HCT116 (cell line): ENCODE measurements around the gene GTF3C1. TPM values are rescaled to one million over a fixed set of nuclear protein-coding genes. Genes with fewer than 3 reads are reported as not detected.

Experiments used
- ATAC-seq: fragments of 200-7000 bp; cut with Tn5 transposase; 2 replicates; pipeline ENCODE4 v1.9.1; 2020; ENCODE audit warnings: mild to moderate bottlenecking, moderate library complexity
- BruUV-seq: library from RNA; stranded (reverse); fragments of 400-500 nt; replicated peaks from 2 replicates; lab custom pipeline; 2021; lab: Mats Ljungman, UMichigan
- CTCF ChIA-PET: fragments of 300-600 bp; sonication (Branson Sonifier 250); formaldehyde crosslinking; loops from one replicate; lab custom pipeline; 2021; ENCODE audit warnings: antibody characterized with exemption; lab: Charles Lee
- POLR2A ChIA-PET: fragments of 300-600, 350-600 bp; sonication (Branson Sonifier 250); formaldehyde crosslinking; loops from one replicate; lab custom pipeline; 2021; ENCODE audit warnings: antibody characterized with exemption; lab: Charles Lee
- RAD21 ChIA-PET, 2 experiments: fragments of 300-600 bp; sonication (Branson Sonifier 250); formaldehyde crosslinking; loops; one replicate each; lab custom pipeline; 2023; ENCODE audit warnings: low total read pairs in 2 of 2; ENCODE audit not compliant: uncharacterized antibody in 2 of 2, unreplicated experiment in 2 of 2, low non-redundant PET in 1 of 2; lab: Charles Lee
- DNase-seq: peaks from one replicate; pipeline ENCODE4 v3.0.0-alpha.2; 2010; ENCODE audit warnings: low read depth, low spot score
- H2AFZ ChIP-seq: fragments of 200-600 bp; shearing (Covaris generic), sonication (generic); 2 replicates; pipeline ENCODE4 v1.6.1; 2017; ENCODE audit warnings: low read depth, mixed run types, mixed read lengths, antibody characterized with exemption, low read length; ENCODE audit not compliant: poor library complexity, severe bottlenecking
- H3K27ac ChIP-seq: 2 replicates; pipeline ENCODE4 v1.5.1; 2012; ENCODE audit warnings: low read depth, low read length
- H3K27me3 ChIP-seq: fragments of 200-600 bp; sonication (generic); 2 replicates; pipeline ENCODE4 v1.6.1; 2016; ENCODE audit warnings: mixed run types, low read length, mixed read lengths; ENCODE audit not compliant: insufficient read depth
- H3K36me3 ChIP-seq, 2 experiments: fragments of 200-500 bp in 1 of 2; fragments of 200-600 bp in 1 of 2; sonication (Bioruptor generic) in 1 of 2; sonication (generic) in 1 of 2; 2 replicates each; pipeline versions ENCODE4 v1.5.1 to v1.6.1; 2014 to 2016; ENCODE audit warnings: low read length in 2 of 2, inconsistent platforms in 1 of 2, mixed read lengths in 1 of 2, mixed run types in 1 of 2; ENCODE audit not compliant: insufficient read depth in 2 of 2, control insufficient read depth in 1 of 2
- H3K4me1 ChIP-seq, 2 experiments: fragments of 200-600 bp in 1 of 2; sonication (generic) in 1 of 2; 2 replicates each; pipeline versions ENCODE4 v1.5.1 to v1.6.1; 2012 to 2017; ENCODE audit warnings: low read length in 2 of 2, inconsistent platforms in 1 of 2, mild to moderate bottlenecking in 1 of 2, mixed read lengths in 1 of 2, mixed run types in 1 of 2, moderate library complexity in 1 of 2; ENCODE audit not compliant: insufficient read depth in 2 of 2, control insufficient read depth in 1 of 2
- H3K4me2 ChIP-seq: fragments of 200-600 bp; sonication (generic); 2 replicates; pipeline ENCODE4 v1.6.1; 2017; ENCODE audit warnings: mixed run types, low read length, mixed read lengths
- H3K4me3 ChIP-seq, 2 experiments: fragments of 200-600 bp in 1 of 2; sonication (generic) in 1 of 2; replicated peaks in 1 of 2; 2 replicates each; pipeline ENCODE4 v1.5.1; 2011 to 2016; ENCODE audit warnings: low read length in 2 of 2, control low read depth in 1 of 2, low read depth in 1 of 2, mild to moderate bottlenecking in 1 of 2, mixed read lengths in 1 of 2, mixed run types in 1 of 2
- H3K79me2 ChIP-seq: fragments of 200-600 bp; sonication (generic); 2 replicates; pipeline ENCODE4 v1.6.1; 2017; ENCODE audit warnings: mild to moderate bottlenecking, mixed run types, low read length, moderate library complexity, mixed read lengths; ENCODE audit not compliant: insufficient read depth
- H3K9ac ChIP-seq: fragments of 200-600 bp; sonication (generic); 2 replicates; pipeline ENCODE4 v1.6.1; 2016; ENCODE audit warnings: low read length, mixed read lengths
- H3K9me2 ChIP-seq: fragments of 200-600 bp; sonication (generic), shearing (Covaris generic); 2 replicates; pipeline ENCODE4 v1.6.1; 2017; ENCODE audit warnings: mixed run types, mild to moderate bottlenecking, moderate library complexity; ENCODE audit not compliant: insufficient read depth
- H3K9me3 ChIP-seq, 2 experiments: fragments of 200-500 bp in 1 of 2; fragments of 200-600 bp in 1 of 2; sonication (Bioruptor generic) in 1 of 2; sonication (generic) in 1 of 2; 2 replicates each; pipeline ENCODE4 v1.6.1; 2014 to 2017; ENCODE audit warnings: low read length in 2 of 2, mixed read lengths in 2 of 2, inconsistent platforms in 1 of 2, low read depth in 1 of 2, mild to moderate bottlenecking in 1 of 2, mixed run types in 1 of 2, moderate library complexity in 1 of 2; ENCODE audit not compliant: control insufficient read depth in 1 of 2, insufficient read depth in 1 of 2
- H4K20me1 ChIP-seq: fragments of 200-600 bp; sonication (generic), shearing (Covaris generic); 2 replicates; pipeline ENCODE4 v1.6.1; 2017; ENCODE audit warnings: mixed run types, mild to moderate bottlenecking, moderate library complexity; ENCODE audit not compliant: insufficient read depth
- EGR1 ChIP-seq: IDR thresholded peaks from 2 replicates; pipeline ENCODE4 v1.6.1; 2012; ENCODE audit warnings: low read depth
- EZH2phosphoT487 ChIP-seq: fragments of 200-600 bp; IDR thresholded peaks from 2 replicates; pipeline ENCODE4 v1.6.1; 2018; ENCODE audit warnings: antibody characterized with exemption, borderline replicate concordance
- POLR2A ChIP-seq: IDR thresholded peaks from 2 replicates; pipeline ENCODE4 v1.7.0; 2011; ENCODE audit warnings: borderline replicate concordance; ENCODE audit not compliant: insufficient read depth, insufficient read length; ENCODE audit errors: extremely low read depth
- POLR2AphosphoS5 ChIP-seq: IDR thresholded peaks from 2 replicates; pipeline ENCODE4 v1.6.1; 2011; ENCODE audit warnings: mild to moderate bottlenecking, low read depth, low read length, moderate library complexity
- RAD21 ChIP-seq: IDR thresholded peaks from 2 replicates; pipeline ENCODE4 v1.6.1; 2012; ENCODE audit warnings: low read depth, mild to moderate bottlenecking
- YY1 ChIP-seq: IDR thresholded peaks from 2 replicates; pipeline ENCODE4 v1.6.1; 2011; ENCODE audit warnings: low read length, low read depth, moderate library complexity, mild to moderate bottlenecking; ENCODE audit not compliant: insufficient replicate concordance; ENCODE audit errors: extremely low read depth
- intact Hi-C: fragments of 100-400 bp; cut with micrococcal nuclease; formaldehyde crosslinking; loops from 2 replicates; pipeline ENCODE4 v1.10.0; 2022
- total RNA-seq: library from RNA; stranded (reverse); gene quantifications from one replicate; pipeline ENCODE4 v1.2.1, GENCODE V29; 2021; ENCODE audit not compliant: unreplicated experiment
- TF ChIP-seq, protein P1 (sequence below): IDR thresholded peaks from 2 replicates; pipeline ENCODE4 v1.6.1; 2012; ENCODE audit warnings: low read depth
- TF ChIP-seq, protein P2 (sequence below): IDR thresholded peaks from 2 replicates; pipeline ENCODE4 v1.6.1; 2012
- TF ChIP-seq, protein P3 (sequence below), 3 experiments: fragments of 200-600 bp in 1 of 3; sonication (generic) in 1 of 3; IDR thresholded peaks in 2 of 3; conservative IDR thresholded peaks in 1 of 3; 2 replicates each; pipeline ENCODE4 v1.5.1; 2012 to 2017; ENCODE audit warnings: low read depth in 2 of 3, low read length in 2 of 3, antibody characterized with exemption in 1 of 3, borderline replicate concordance in 1 of 3, control low read depth in 1 of 3, mild to moderate bottlenecking in 1 of 3, mixed read lengths in 1 of 3, mixed run types in 1 of 3, moderate library complexity in 1 of 3; ENCODE audit not compliant: insufficient read depth in 1 of 3
- TF ChIP-seq, protein P4 (sequence below): IDR thresholded peaks from 2 replicates; pipeline ENCODE4 v1.6.1; 2011; ENCODE audit warnings: mild to moderate bottlenecking, low read length, moderate library complexity; ENCODE audit not compliant: insufficient replicate concordance; ENCODE audit errors: extremely low read depth

The GTF3C1 gene
- total RNA-seq, 1 experiment from 2014 or later, result 97.5 TPM

DNA sequence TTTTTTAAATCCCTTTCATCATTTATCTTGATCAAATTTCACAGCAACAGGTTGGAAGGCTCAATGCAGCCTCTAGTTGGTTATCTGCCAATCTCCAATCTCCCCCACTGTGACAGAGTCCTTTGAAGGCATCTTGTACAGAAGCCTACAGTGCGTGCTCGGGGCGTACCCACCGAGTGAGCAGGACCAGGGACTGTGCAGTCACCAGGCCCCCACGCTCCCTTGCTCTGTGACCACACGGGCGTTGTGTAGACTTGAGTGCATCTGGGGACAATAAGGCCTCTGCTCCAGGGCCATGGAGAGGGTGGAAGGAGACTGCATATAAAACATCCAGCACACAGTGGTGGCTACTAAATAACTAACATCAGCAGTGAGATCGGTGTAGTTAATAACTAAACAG, 63.4 kb downstream of the GTF3C1 start:
- DNase-seq, result no peak
- Histone ChIP-seq H3K9me2 (no peaks in the 10 kb centered on the region), H3K79me2 (no peaks in the 10 kb centered on the region), H3K36me3 (peaks cover 50 to 67% of the 10 kb centered on the region in 2 experiments), H3K27ac (no peak overlapping the region), H3K4me3 (no peak overlapping the region), H3K4me2 (no peak overlapping the region), H3K9me3 (no peaks in the 10 kb centered on the region), H3K9ac (no peak overlapping the region), H3K27me3 (no peaks in the 10 kb centered on the region), H4K20me1 (no peaks in the 10 kb centered on the region), H2AFZ (no peak overlapping the region), H3K4me1 (no peaks in the 10 kb centered on the region)
- TF ChIP-seq EZH2phosphoT487 (no peak), EGR1 (no peak), POLR2AphosphoS5 (no peak), RAD21 (no peak)
- TF ChIP-seq, protein P1, sequence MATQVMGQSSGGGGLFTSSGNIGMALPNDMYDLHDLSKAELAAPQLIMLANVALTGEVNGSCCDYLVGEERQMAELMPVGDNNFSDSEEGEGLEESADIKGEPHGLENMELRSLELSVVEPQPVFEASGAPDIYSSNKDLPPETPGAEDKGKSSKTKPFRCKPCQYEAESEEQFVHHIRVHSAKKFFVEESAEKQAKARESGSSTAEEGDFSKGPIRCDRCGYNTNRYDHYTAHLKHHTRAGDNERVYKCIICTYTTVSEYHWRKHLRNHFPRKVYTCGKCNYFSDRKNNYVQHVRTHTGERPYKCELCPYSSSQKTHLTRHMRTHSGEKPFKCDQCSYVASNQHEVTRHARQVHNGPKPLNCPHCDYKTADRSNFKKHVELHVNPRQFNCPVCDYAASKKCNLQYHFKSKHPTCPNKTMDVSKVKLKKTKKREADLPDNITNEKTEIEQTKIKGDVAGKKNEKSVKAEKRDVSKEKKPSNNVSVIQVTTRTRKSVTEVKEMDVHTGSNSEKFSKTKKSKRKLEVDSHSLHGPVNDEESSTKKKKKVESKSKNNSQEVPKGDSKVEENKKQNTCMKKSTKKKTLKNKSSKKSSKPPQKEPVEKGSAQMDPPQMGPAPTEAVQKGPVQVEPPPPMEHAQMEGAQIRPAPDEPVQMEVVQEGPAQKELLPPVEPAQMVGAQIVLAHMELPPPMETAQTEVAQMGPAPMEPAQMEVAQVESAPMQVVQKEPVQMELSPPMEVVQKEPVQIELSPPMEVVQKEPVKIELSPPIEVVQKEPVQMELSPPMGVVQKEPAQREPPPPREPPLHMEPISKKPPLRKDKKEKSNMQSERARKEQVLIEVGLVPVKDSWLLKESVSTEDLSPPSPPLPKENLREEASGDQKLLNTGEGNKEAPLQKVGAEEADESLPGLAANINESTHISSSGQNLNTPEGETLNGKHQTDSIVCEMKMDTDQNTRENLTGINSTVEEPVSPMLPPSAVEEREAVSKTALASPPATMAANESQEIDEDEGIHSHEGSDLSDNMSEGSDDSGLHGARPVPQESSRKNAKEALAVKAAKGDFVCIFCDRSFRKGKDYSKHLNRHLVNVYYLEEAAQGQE, result no peak
- ATAC-seq, result no peak
- ChIA-PET POLR2A (no interaction called here), RAD21 (no interaction called here), CTCF (no interaction called here)
- no TSS peak for BruUV-seq
- intact Hi-C loops, result no loop called here

DNA sequence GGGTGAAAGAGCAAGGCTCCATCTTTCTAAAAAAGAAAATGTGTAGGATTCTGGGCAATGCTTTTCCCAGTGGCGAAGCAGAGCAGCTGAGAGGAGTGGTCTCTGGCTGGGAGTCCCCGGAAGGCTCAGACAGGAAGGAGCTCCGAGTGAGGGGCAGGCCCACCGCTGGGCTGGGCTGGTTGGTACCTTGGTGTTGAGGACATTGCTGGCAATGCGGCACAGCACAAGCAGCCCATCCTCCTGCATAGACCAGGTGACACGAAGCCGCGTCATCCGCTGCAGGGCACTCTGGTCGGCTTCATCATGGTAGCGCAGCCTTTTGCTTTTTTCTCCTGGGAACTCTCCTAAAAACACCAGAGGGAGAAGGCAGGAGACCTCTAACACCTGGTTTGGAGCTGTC, 63.9 kb downstream of the GTF3C1 start:
- intact Hi-C loops, result no loop called here
- Histone ChIP-seq H3K27me3 (no peaks in the 10 kb centered on the region), H3K4me1 (no peaks in the 10 kb centered on the region), H3K9ac (no peak overlapping the region), H3K4me2 (no peak overlapping the region), H2AFZ (no peak overlapping the region), H3K9me2 (no peaks in the 10 kb centered on the region), H4K20me1 (no peaks in the 10 kb centered on the region), H3K9me3 (no peaks in the 10 kb centered on the region), H3K27ac (no peak overlapping the region), H3K79me2 (no peaks in the 10 kb centered on the region), H3K4me3 (no peak overlapping the region), H3K36me3 (peaks cover 55 to 70% of the 10 kb centered on the region in 2 experiments)
- CTCF ChIA-PET, result no interaction called here
- POLR2A ChIA-PET, result no interaction called here
- no TSS peak for BruUV-seq
- TF ChIP-seq, protein P2, sequence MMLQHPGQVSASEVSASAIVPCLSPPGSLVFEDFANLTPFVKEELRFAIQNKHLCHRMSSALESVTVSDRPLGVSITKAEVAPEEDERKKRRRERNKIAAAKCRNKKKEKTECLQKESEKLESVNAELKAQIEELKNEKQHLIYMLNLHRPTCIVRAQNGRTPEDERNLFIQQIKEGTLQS, result no peak
- TF ChIP-seq YY1, result no peak
- TF ChIP-seq, protein P3, sequence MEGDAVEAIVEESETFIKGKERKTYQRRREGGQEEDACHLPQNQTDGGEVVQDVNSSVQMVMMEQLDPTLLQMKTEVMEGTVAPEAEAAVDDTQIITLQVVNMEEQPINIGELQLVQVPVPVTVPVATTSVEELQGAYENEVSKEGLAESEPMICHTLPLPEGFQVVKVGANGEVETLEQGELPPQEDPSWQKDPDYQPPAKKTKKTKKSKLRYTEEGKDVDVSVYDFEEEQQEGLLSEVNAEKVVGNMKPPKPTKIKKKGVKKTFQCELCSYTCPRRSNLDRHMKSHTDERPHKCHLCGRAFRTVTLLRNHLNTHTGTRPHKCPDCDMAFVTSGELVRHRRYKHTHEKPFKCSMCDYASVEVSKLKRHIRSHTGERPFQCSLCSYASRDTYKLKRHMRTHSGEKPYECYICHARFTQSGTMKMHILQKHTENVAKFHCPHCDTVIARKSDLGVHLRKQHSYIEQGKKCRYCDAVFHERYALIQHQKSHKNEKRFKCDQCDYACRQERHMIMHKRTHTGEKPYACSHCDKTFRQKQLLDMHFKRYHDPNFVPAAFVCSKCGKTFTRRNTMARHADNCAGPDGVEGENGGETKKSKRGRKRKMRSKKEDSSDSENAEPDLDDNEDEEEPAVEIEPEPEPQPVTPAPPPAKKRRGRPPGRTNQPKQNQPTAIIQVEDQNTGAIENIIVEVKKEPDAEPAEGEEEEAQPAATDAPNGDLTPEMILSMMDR (IDR thresholded peaks at IDR 0.05 in 2 of 3, conservative IDR thresholded peaks at IDR 0.05 in 1 of 3; ENCODE audit: borderline replicate concordance in 1 of 3, insufficient read depth in 1 of 3, low read depth in 2 of 3, low read length in 2 of 3), result no peak
- TF ChIP-seq, protein P4, sequence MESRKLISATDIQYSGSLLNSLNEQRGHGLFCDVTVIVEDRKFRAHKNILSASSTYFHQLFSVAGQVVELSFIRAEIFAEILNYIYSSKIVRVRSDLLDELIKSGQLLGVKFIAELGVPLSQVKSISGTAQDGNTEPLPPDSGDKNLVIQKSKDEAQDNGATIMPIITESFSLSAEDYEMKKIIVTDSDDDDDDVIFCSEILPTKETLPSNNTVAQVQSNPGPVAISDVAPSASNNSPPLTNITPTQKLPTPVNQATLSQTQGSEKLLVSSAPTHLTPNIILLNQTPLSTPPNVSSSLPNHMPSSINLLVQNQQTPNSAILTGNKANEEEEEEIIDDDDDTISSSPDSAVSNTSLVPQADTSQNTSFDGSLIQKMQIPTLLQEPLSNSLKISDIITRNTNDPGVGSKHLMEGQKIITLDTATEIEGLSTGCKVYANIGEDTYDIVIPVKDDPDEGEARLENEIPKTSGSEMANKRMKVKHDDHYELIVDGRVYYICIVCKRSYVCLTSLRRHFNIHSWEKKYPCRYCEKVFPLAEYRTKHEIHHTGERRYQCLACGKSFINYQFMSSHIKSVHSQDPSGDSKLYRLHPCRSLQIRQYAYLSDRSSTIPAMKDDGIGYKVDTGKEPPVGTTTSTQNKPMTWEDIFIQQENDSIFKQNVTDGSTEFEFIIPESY, result no peak
- no peak for TF ChIP-seq POLR2A
- DNase-seq (no peak), ATAC-seq (no peak)
- RAD21 ChIA-PET, result no interaction called here
